H1 (cell line): ENCODE measurements around the gene LRCH1.

Source experiments
- BACH1 ChIP-seq: IDR thresholded peaks from 2 replicates; pipeline ENCODE4 v1.6.1; 2012; ENCODE audit warnings: low read length, improper control_type of control experiment
- CTCF ChIP-seq, 3 experiments: IDR thresholded peaks; 1 replicate in 2 of 3; 2 replicates in 1 of 3; pipeline versions ENCODE4 v1.5.1 to v1.6.1; 2011; ENCODE audit warnings: low read length in 3 of 3, mild to moderate bottlenecking in 3 of 3, inconsistent platforms in 2 of 3, low read depth in 1 of 3, moderate library complexity in 1 of 3; ENCODE audit not compliant: insufficient read depth in 1 of 3; ENCODE audit errors: control extremely low read depth in 1 of 3
- GABPA ChIP-seq: IDR thresholded peaks from 2 replicates; pipeline ENCODE4 v1.6.1; 2011; ENCODE audit warnings: mild to moderate bottlenecking, low read length, moderate library complexity, borderline replicate concordance; ENCODE audit not compliant: insufficient read depth
- POLR2A ChIP-seq, 2 experiments: IDR thresholded peaks; 1 replicate in 1 of 2; 2 replicates in 1 of 2; pipeline ENCODE4 v1.6.1; 2011; ENCODE audit warnings: low read depth in 2 of 2, low read length in 2 of 2, mild to moderate bottlenecking in 2 of 2; ENCODE audit errors: control extremely low read depth in 1 of 2
- SUZ12 ChIP-seq: fragments of 200-600 bp; sonication (generic); IDR thresholded peaks from 2 replicates; pipeline ENCODE4 v1.6.1; 2012; ENCODE audit warnings: mild to moderate bottlenecking, inconsistent platforms, low read length, moderate library complexity, mixed read lengths
- TBP ChIP-seq: IDR thresholded peaks from 2 replicates; pipeline ENCODE4 v1.6.1; 2011; ENCODE audit warnings: low read depth, low read length, improper control_type of control experiment
- TF ChIP-seq, protein P1 (sequence below): IDR thresholded peaks from 2 replicates; pipeline ENCODE4 v1.6.1; 2012; ENCODE audit warnings: inconsistent platforms

DNA sequence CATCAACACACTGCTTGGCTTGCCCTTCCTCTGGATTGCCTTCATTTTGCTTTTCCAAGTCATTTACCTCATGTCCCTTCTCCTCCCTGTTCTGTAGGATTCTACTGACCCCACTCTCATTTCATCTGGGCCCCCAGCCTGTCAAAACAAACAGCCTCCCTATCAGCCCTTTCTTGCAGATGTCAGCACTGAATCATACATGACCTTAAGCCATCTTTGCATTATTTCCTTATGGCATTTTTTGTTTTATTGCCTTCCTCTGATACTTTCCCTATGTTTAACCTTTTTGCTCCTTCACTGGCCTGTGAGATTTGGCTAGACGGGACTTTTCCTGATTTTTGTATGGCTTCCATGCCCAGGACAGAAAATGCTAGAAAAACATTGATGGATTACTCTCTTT lies 8.7 kb downstream of the LRCH1 start:
- TF ChIP-seq TBP, result no peak
- no peak for TF ChIP-seq POLR2A (IDR thresholded peaks at IDR 0.05; ENCODE audit: control extremely low read depth in 1 of 2, low read depth in 2 of 2, low read length in 2 of 2)
- TF ChIP-seq CTCF (IDR thresholded peaks at IDR 0.05; ENCODE audit: control extremely low read depth in 1 of 3, insufficient read depth in 1 of 3, low read depth in 1 of 3, low read length in 3 of 3), result no peak
- TF ChIP-seq, protein P1, sequence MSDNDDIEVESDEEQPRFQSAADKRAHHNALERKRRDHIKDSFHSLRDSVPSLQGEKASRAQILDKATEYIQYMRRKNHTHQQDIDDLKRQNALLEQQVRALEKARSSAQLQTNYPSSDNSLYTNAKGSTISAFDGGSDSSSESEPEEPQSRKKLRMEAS, result no peak
- no peak for TF ChIP-seq GABPA
- no peak for TF ChIP-seq SUZ12
- TF ChIP-seq BACH1, result no peak
